GM10266 (cell line): ENCODE data around the gene PFKL.
A peak's percentile ranks its signal among the peaks of the same experiment; 100 is the strongest.

Experiments
- DNase-seq: peaks from one replicate; pipeline ENCODE4 v3.0.0; 2012; ENCODE audit errors: extremely low spot score
- TF ChIP-seq, protein P1 (sequence below): IDR thresholded peaks from 2 replicates; pipeline ENCODE4 v1.5.1; 2012; ENCODE audit warnings: mild to moderate bottlenecking, low read depth; ENCODE audit not compliant: control insufficient read depth, insufficient read depth; ENCODE audit errors: missing control alignments

Gene PFKL

GRCh38 chr21:44299458-44300261 lies at the start of gene PFKL:
Gene PFKL (plus strand): TSS chr21:44300053. CDS start chr21:44300106, 53 bp downstream.
- TF ChIP-seq, protein P1, sequence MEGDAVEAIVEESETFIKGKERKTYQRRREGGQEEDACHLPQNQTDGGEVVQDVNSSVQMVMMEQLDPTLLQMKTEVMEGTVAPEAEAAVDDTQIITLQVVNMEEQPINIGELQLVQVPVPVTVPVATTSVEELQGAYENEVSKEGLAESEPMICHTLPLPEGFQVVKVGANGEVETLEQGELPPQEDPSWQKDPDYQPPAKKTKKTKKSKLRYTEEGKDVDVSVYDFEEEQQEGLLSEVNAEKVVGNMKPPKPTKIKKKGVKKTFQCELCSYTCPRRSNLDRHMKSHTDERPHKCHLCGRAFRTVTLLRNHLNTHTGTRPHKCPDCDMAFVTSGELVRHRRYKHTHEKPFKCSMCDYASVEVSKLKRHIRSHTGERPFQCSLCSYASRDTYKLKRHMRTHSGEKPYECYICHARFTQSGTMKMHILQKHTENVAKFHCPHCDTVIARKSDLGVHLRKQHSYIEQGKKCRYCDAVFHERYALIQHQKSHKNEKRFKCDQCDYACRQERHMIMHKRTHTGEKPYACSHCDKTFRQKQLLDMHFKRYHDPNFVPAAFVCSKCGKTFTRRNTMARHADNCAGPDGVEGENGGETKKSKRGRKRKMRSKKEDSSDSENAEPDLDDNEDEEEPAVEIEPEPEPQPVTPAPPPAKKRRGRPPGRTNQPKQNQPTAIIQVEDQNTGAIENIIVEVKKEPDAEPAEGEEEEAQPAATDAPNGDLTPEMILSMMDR = no peak
- DNase-seq = peak; percentile 97

- TF ChIP-seq, protein P1 = no peak
- no peak for DNase-seq
Measured at GRCh38 chr21:44253832-44254710, 45.8 kb upstream of the PFKL start.

- no peak for DNase-seq
Measured at GRCh38 chr21:44255511-44255981, 44.3 kb upstream of the PFKL start.

DNA sequence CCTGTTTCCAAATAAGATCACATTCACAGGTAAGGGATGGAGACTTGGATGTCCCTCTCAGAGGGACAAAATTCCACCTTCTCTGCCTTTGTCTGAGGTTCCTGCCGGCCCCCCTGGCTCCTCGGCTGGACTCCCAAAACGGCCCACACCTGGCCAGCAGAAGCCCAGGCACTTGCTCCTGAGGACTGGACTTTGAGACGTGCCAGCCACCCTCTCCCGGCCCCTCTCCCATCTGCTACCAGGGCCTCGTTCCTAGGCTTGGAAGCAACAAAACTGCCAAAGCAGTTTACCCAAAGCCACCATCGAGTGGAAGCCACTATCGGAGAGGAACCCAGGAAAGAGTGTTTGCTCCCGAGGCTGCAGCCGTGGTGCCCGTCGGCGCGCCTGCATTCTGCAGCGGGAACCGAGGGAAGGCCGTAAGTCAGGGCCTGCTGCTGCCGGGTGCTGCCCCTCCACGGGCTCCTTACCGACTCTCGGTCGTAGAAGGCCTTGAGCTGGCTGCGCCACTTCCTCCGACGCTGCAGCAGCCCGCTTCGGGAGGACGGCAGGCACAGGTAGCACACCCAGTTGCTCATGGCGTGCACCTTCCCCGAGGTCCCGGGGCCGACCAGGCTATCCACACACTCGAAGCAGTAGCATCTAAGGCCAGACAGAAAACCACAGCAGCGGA lies 41.7 kb upstream of the PFKL start:
- TF ChIP-seq, protein P1 = no peak
- no peak for DNase-seq

More at GRCh38 chr21:44255511-44255981, 44.3 kb upstream of the PFKL start:
- TF ChIP-seq, protein P1 = no peak

DNA sequence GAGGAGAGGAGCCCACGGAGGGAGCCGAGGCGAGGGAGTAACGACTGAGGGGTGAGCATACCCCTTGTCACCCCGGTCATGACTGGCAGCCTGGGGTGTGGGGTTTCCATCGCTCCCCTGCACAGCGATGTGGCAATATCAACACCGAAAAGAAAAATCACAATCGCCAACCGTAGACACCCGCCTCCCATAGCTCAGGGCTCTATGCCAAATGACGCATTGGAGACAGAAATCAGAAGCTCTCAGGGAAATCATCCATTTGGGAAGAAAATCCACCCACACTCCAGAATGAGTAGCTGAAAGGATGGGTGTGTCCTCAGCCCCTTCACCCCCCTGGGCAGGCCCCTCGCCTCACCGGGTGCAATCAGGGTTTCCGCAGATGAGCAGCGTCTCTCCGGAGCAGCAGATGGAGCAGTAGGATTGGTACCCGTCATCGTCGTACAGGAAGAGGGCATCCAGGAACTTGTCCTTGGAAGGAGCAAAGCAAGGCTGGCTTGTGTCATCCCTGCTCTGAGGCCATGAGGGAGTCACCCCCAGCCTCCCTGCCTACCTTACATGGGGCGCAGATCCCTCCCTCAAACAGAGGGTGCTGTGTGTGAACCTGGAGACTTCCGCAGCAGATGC lies 40.7 kb upstream of the PFKL start:
- no peak for DNase-seq
- TF ChIP-seq, protein P1 = no peak

DNA sequence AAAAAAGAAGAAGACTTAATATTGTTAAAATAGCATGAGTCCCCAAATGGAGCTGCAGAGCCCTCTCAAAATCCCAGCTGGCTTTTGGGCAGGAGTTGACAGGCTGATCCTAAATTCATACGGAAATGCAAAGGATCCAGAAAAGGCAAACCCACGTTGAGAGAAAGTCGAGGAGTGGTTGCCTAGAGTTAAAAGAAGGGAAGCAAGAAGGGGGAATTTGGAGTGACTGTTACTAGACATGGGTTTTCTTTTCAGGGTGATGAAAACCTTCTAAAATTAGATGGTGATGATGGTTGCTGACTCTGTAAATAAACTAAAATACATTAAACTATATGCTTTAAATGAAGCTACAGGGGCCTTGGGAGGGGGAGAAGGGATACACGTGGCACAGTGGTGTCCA lies 39.8 kb upstream of the PFKL start:
- TF ChIP-seq, protein P1 = no peak
- DNase-seq = no peak
